Measurements from ENCODE around the gene KRTAP10-2.

DNA sequence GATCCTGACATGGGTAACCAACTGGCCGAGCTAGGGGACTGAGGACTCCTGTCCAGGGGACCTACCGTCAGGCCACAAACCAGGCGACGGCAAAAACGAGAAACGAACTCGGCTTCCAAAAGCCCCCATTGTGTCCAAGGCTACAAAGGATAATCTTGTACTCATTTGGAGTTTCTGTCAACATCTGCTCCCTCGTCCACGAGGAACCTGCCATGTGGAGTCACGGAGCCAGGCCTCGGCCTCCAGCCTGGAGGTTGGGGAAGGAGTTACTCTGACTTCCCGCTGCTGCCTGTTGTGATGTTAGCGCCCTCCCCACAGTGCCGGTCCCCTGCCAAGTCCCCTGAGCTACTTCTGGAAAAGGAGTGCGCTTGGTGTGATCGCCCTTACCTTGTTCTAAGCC lies 18.6 kb downstream of the KRTAP10-2 start:
- TF ChIP-seq, protein P1, sequence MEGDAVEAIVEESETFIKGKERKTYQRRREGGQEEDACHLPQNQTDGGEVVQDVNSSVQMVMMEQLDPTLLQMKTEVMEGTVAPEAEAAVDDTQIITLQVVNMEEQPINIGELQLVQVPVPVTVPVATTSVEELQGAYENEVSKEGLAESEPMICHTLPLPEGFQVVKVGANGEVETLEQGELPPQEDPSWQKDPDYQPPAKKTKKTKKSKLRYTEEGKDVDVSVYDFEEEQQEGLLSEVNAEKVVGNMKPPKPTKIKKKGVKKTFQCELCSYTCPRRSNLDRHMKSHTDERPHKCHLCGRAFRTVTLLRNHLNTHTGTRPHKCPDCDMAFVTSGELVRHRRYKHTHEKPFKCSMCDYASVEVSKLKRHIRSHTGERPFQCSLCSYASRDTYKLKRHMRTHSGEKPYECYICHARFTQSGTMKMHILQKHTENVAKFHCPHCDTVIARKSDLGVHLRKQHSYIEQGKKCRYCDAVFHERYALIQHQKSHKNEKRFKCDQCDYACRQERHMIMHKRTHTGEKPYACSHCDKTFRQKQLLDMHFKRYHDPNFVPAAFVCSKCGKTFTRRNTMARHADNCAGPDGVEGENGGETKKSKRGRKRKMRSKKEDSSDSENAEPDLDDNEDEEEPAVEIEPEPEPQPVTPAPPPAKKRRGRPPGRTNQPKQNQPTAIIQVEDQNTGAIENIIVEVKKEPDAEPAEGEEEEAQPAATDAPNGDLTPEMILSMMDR (conservative IDR thresholded peaks at IDR 0.05 in 1 of 2, IDR thresholded peaks at IDR 0.05 in 1 of 2; ENCODE audit: extremely low read depth in 1 of 2, insufficient read depth in 1 of 2, low read depth in 1 of 2, low read length in 2 of 2) = no peak
- TF ChIP-seq EZH2 (IDR thresholded peaks at IDR 0.05; ENCODE audit: borderline replicate concordance, low read length) = no peak

Measured in mammary epithelial cell (primary cell).